WERI-Rb-1 (cell line): ENCODE data around the gene SHMT1.

Experiments
- DNase-seq: peaks from one replicate; pipeline ENCODE4 v3.0.0-alpha.2; 2020
- H3K27ac ChIP-seq: fragments of 250-450 bp; sonication (Bioruptor Pico); 2 replicates; pipeline ENCODE4 v1.5.1; 2020; ENCODE audit warnings: mild to moderate bottlenecking, moderate library complexity
- H3K27me3 ChIP-seq: fragments of 250-450 bp; sonication (Bioruptor Pico); 2 replicates; pipeline ENCODE4 v1.5.1; 2021; ENCODE audit warnings: mild to moderate bottlenecking, low read depth, moderate library complexity; ENCODE audit not compliant: insufficient read depth, severe bottlenecking
- H3K36me3 ChIP-seq: fragments of 250-450 bp; sonication (Bioruptor Pico); 2 replicates; pipeline ENCODE4 v1.5.1; 2020; ENCODE audit warnings: mild to moderate bottlenecking, moderate library complexity
- H3K4me3 ChIP-seq: 2 replicates; pipeline ENCODE4 v1.5.1; 2011; ENCODE audit warnings: low read depth, mild to moderate bottlenecking, control low read depth, low read length
- H3K9me3 ChIP-seq: fragments of 250-450 bp; sonication (Bioruptor Pico); 2 replicates; pipeline ENCODE4 v1.5.1; 2021; ENCODE audit warnings: mild to moderate bottlenecking, moderate library complexity; ENCODE audit not compliant: severe bottlenecking
- TF ChIP-seq, protein P1 (sequence below): IDR thresholded peaks from 2 replicates; pipeline ENCODE4 v1.5.1; 2011; ENCODE audit warnings: low read depth, mild to moderate bottlenecking, control low read depth, inconsistent platforms, low read length

Gene SHMT1

DNA sequence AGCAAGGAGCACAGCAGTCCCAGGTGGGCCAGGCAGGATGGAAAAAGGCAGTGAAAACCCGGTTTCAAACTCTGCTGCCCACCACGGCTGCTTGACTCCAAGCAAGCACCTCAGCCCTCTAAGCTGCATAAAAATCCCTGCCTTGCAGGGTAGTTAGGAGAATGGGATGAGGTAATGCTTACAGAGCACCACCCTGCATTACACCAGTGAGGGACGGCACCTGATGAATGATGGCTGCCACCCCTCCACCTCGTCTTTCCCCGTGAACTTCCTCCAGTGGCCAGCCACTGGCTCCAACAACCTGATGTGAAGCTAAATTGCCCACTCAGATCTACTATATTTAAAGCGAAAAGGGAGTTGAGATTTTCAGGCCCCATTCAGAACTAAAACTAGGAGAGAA, 81.6 kb downstream of the SHMT1 start:
- Histone ChIP-seq H3K36me3 (peaks cover 93% of the 10 kb centered on the region), H3K4me3 (no peak overlapping the region), H3K27ac (peak overlapping the region; percentile 27), H3K9me3 (no peaks in the 10 kb centered on the region), H3K27me3 (no peaks in the 10 kb centered on the region)
- TF ChIP-seq, protein P1, sequence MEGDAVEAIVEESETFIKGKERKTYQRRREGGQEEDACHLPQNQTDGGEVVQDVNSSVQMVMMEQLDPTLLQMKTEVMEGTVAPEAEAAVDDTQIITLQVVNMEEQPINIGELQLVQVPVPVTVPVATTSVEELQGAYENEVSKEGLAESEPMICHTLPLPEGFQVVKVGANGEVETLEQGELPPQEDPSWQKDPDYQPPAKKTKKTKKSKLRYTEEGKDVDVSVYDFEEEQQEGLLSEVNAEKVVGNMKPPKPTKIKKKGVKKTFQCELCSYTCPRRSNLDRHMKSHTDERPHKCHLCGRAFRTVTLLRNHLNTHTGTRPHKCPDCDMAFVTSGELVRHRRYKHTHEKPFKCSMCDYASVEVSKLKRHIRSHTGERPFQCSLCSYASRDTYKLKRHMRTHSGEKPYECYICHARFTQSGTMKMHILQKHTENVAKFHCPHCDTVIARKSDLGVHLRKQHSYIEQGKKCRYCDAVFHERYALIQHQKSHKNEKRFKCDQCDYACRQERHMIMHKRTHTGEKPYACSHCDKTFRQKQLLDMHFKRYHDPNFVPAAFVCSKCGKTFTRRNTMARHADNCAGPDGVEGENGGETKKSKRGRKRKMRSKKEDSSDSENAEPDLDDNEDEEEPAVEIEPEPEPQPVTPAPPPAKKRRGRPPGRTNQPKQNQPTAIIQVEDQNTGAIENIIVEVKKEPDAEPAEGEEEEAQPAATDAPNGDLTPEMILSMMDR = no peak
- DNase-seq = no peak

DNA sequence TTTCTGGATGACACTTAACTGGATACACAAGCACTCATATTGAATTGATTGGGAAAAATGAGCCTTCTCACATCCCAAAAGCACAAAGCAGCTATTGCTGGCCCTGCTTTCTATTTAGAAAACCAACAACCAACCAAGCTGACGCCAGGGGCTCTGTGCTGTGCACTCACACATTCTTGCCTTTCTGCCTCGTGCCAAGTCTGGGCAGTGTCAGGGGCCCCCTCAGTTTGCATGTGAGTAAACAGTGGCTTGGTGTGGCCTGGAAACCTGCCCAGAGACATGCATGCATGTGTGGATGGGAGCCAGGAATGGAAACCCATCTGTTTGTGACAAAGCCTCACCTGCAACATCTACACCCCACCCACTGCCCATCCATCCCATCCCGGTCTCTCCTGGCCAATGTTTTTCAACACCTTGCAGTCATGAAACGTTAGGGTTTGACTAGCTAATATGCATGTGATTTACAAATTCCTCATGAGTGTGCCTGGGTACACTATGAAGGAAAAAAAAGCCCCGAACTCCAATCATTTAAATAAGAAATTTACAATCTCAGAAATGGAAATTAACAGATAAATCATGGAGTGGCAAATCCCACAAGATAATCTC, 82.5 kb downstream of the SHMT1 start:
- Histone ChIP-seq H3K9me3 (no peaks in the 10 kb centered on the region), H3K27me3 (no peaks in the 10 kb centered on the region), H3K4me3 (no peak overlapping the region), H3K36me3 (peaks cover 94% of the 10 kb centered on the region), H3K27ac (no peak overlapping the region; the same call in 1 of the 2 replicates)
- TF ChIP-seq, protein P1 = no peak
- DNase-seq = no peak

DNA sequence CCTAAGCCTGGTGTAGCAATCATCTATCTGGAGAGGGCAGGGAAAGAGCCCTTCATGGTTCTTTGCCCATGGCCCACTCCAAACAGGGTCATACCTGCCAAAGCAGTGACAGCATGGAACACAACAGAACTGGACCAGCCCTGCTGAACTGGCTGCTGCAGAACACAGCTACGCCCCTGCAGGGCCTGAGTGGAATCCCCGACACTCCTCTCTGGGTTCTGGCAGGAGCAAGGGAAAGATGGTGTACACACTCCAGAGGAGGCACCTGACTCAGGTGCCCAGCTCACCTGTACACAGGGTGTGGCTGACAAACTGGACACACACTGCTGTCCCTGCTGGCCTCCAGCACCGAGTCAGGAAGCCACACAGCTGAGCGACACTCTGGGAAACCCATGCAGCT, 83.1 kb downstream of the SHMT1 start:
- no peaks in the 10 kb centered on the region for H3K27me3 ChIP-seq
- no peaks in the 10 kb centered on the region for H3K9me3 ChIP-seq
- H3K27ac ChIP-seq = no peak overlapping the region
- no peak overlapping the region for H3K4me3 ChIP-seq
- TF ChIP-seq, protein P1 = no peak
- H3K36me3 ChIP-seq = peaks cover 92% of the 10 kb centered on the region
- DNase-seq = no peak

DNA sequence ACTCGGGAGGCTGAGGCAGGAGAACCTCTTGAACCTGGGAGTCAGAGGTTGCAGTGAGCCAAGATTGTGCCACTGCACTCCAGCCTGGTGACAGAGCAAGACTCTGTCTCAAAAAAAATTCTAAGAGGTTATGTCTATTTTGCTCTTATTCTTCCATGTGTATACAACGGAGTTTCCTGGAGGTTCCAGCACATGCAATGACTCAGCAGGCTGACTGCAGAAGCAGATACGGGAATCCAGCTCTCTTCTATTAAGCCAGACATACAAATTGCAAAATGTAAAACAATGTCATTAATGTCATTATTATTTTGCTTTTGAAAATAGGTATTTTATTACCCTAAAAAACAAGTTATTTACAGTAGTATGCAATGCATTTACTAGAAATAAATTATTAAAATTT, 84.5 kb downstream of the SHMT1 start:
- no peak overlapping the region for H3K4me3 ChIP-seq
- H3K27ac ChIP-seq = no peak overlapping the region
- H3K36me3 ChIP-seq = peaks cover 89% of the 10 kb centered on the region
- no peaks in the 10 kb centered on the region for H3K9me3 ChIP-seq
- TF ChIP-seq, protein P1 = no peak
- H3K27me3 ChIP-seq = no peaks in the 10 kb centered on the region
- DNase-seq = no peak
